WERI-Rb-1 (cell line): ENCODE results near the gene FZD2.
"Not testable (repeated sequence)": the region's sequence is repeated elsewhere in the genome, so short reads cannot be mapped to it uniquely, and the experiment has no call there.

Source experiments
- DNase-seq: peaks from one replicate; pipeline ENCODE4 v3.0.0-alpha.2; 2020
- H3K27ac ChIP-seq: fragments of 250-450 bp; sonication (Bioruptor Pico); 2 replicates; pipeline ENCODE4 v1.5.1; 2020; ENCODE audit warnings: mild to moderate bottlenecking, moderate library complexity
- H3K27me3 ChIP-seq: fragments of 250-450 bp; sonication (Bioruptor Pico); 2 replicates; pipeline ENCODE4 v1.5.1; 2021; ENCODE audit warnings: mild to moderate bottlenecking, low read depth, moderate library complexity; ENCODE audit not compliant: insufficient read depth, severe bottlenecking
- H3K36me3 ChIP-seq: fragments of 250-450 bp; sonication (Bioruptor Pico); 2 replicates; pipeline ENCODE4 v1.5.1; 2020; ENCODE audit warnings: mild to moderate bottlenecking, moderate library complexity
- H3K4me3 ChIP-seq: 2 replicates; pipeline ENCODE4 v1.5.1; 2011; ENCODE audit warnings: low read depth, mild to moderate bottlenecking, control low read depth, low read length
- H3K9me3 ChIP-seq: fragments of 250-450 bp; sonication (Bioruptor Pico); 2 replicates; pipeline ENCODE4 v1.5.1; 2021; ENCODE audit warnings: mild to moderate bottlenecking, moderate library complexity; ENCODE audit not compliant: severe bottlenecking
- CTCF ChIP-seq: IDR thresholded peaks from 2 replicates; pipeline ENCODE4 v1.5.1; 2011; ENCODE audit warnings: low read depth, mild to moderate bottlenecking, control low read depth, inconsistent platforms, low read length

The FZD2 gene

DNA sequence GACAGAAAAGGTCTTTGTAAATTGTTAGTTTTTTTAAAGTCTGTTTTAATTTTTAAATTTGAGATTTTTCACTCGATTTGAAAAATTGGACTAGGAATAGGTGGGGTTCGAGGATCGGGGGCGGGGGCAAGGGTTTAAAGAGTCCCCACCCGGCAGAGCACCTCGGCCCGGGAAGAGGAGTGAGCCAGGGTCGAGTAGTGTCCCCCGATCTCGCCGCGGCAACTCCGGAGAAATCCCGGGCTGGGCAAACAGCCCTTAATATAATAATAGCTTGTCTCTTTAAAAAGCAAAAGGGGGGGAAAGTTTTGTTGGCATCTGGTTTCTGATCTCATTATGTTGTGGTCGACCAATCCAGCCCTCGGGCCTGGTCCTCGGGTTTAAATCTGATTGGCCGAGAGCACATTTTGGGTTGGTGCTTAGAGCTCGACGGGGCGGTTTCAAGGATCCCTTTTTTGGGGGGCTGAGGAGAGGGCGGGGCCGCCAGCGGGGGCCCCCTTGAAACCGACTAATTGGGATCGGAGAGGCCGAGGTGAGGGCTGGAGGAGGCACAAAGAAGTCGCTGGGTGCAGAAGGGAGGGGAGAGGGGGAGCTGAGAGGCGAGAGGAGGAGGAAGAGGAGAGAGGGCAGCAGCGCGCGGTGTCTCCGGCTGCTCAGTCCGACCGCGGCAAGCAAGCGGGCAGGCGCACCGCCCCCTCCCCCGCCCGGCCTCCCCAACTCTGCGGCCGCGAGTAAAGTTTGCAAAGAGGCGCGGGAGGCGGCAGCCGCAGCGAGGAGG, at the start of gene FZD2:
TSS of gene FZD2 (plus strand) at position 653 of the 775 bp plus-strand sequence. CDS start 205 bp downstream, outside the sequence.
- Histone ChIP-seq H3K27me3 (no peaks in the 10 kb centered on the region), H3K4me3 (peak within 1 kb of the TSS; percentile 72), H3K36me3 (peaks cover 3% of the 10 kb centered on the region; the same call in 1 of the 2 replicates), H3K27ac (peak within 1 kb of the TSS; percentile 39), H3K9me3 (no peaks in the 10 kb centered on the region)
- DNase-seq: peak; percentile 85
- TF ChIP-seq CTCF: no peak

DNA sequence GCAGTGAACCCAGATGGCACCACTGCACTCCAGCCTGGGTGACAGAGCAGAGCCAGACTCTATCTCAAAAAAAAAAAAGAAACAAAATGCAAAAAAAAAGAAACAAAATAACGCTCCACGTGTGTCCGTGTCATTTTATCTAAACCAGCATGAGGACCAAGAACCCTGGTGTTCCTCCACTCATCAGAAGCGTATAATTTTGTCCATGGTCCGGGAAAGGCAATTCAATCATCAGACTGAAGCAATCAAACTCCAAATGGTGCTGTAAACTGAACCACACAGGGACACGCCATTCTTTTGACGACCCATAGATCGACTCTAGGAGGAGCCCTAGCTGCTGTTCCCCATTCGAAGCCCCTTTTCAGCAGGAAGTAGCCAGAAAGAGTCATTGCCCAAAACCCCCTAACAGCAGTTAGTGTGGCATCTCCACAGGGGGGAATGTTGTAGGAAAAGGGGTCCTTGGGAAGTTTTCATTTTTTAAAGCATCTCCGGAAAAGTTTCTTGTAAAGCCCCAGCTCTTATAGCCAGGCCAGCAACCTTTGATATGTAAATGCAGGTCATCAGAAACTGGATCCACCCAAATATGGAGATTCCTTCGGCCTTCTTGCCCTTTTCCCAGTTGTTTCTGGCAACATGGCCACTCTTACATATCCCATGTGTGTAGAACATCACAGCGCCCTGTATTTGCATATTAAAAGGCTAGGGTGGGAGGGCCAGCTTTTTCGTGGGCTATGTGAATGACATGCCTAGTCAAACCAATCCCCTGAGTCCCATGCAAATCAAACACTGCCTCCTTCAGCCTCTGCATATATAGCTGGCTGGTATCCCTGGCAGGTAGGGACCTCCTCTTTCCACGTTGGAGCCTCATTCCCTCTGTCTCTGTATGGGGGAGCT, 45.8 kb upstream of the FZD2 start:
- H3K9me3 ChIP-seq, H3K4me3 ChIP-seq, DNase-seq, H3K36me3 ChIP-seq, H3K27me3 ChIP-seq, H3K27ac ChIP-seq: not testable (repeated sequence)
- 0 out of 2 replicates have a peak, but pooled peaks have one; percentile 14 for TF ChIP-seq CTCF

GRCh38 chr17:44518032-44518431, 39.3 kb upstream of the FZD2 start:
- no peak overlapping the region for H3K4me3 ChIP-seq
- no peak for TF ChIP-seq CTCF
- no peaks in the 10 kb centered on the region for H3K36me3 ChIP-seq
- H3K27ac ChIP-seq: no peak overlapping the region
- DNase-seq: no peak
- H3K27me3 ChIP-seq: no peaks in the 10 kb centered on the region
- no peaks in the 10 kb centered on the region for H3K9me3 ChIP-seq

- no peaks in the 10 kb centered on the region for H3K27me3 ChIP-seq
- no peak overlapping the region for H3K4me3 ChIP-seq
- TF ChIP-seq CTCF: peak; percentile 83
- no peaks in the 10 kb centered on the region for H3K36me3 ChIP-seq
- H3K9me3 ChIP-seq: peaks cover 14% of the 10 kb centered on the region
- peak; percentile 83 for DNase-seq
- no peak overlapping the region for H3K27ac ChIP-seq
These were observed 34.2 kb upstream of the FZD2 start for GRCh38 chr17:44522883-44523671.

- Histone ChIP-seq H3K27me3 (no peaks in the 10 kb centered on the region), H3K4me3 (no peak overlapping the region), H3K9me3 (peaks cover 14% of the 10 kb centered on the region), H3K27ac (no peak overlapping the region), H3K36me3 (no peaks in the 10 kb centered on the region)
- no peak for DNase-seq
- TF ChIP-seq CTCF: no peak
These were observed 33.7 kb upstream of the FZD2 start for GRCh38 chr17:44523672-44523972.
